BLaER1 treated with 17β-estradiol and CSF1 and Interleukin-3, amounts not matched to agents 10 nM and 100 nM (cell line): ENCODE measurements around the gene MRAS.

Source experiments
- H3K27ac ChIP-seq, 11 experiments: shearing (Covaris generic); formaldehyde crosslinking; 2 replicates each; pipeline ENCODE4 v1.8.1; 2022
- H3K27me3 ChIP-seq, 11 experiments: shearing (Covaris generic); formaldehyde crosslinking; 2 replicates each; pipeline ENCODE4 v1.8.1; 2022
- H3K36me3 ChIP-seq, 11 experiments: shearing (Covaris generic); formaldehyde crosslinking; 2 replicates each; pipeline ENCODE4 v1.8.1; 2022
- H3K4me1 ChIP-seq, 10 experiments: shearing (Covaris generic); formaldehyde crosslinking; 2 replicates each; pipeline ENCODE4 v1.8.1; 2022
- H3K4me2 ChIP-seq, 11 experiments: shearing (Covaris generic); formaldehyde crosslinking; 2 replicates each; pipeline ENCODE4 v1.8.1; 2022
- H3K4me3 ChIP-seq, 10 experiments: shearing (Covaris generic); formaldehyde crosslinking; 2 replicates each; pipeline ENCODE4 v1.8.1; 2022
- H3K9ac ChIP-seq, 11 experiments: shearing (Covaris generic); formaldehyde crosslinking; 2 replicates each; pipeline ENCODE4 v1.8.1; 2022
- H3K9me3 ChIP-seq, 11 experiments: shearing (Covaris generic); formaldehyde crosslinking; replicated peaks in 1 of 11; 2 replicates each; pipeline ENCODE4 v1.8.1; 2022
- H4K20me1 ChIP-seq, 11 experiments: shearing (Covaris generic); formaldehyde crosslinking; 2 replicates each; pipeline ENCODE4 v1.8.1; 2022
- Cebpa-rat ChIP-seq, 11 experiments: shearing (Covaris generic); IDR thresholded peaks; 2 replicates each; pipeline ENCODE4 v1.8.1; 2022

The MRAS gene

GRCh38 chr3:138367326-138367850 lies 19.0 kb downstream of the MRAS start:
- Histone ChIP-seq H3K4me3 (no peak overlapping the region), H3K4me2 (peak overlapping the region in 6 of 11 experiments; percentile 21 to 94 (median 64); a peak in 10 of 22 replicates), H3K36me3 (0 out of 22 replicates have a peak, but pooled peaks cover 0 to 5% (median 0%) of the 10 kb centered on the region in 11 experiments), H3K27me3 (no peaks in the 10 kb centered on the region), H3K4me1 (peaks cover 19 to 72% (median 26%) of the 10 kb centered on the region in 10 experiments; a peak in 19 of 20 replicates), H3K9ac (peak overlapping the region in 3 of 11 experiments; percentile 53 to 69 (median 63); a peak in 5 of 22 replicates), H4K20me1 (no peaks in the 10 kb centered on the region), H3K9me3 (peaks cover 0 to 6% (median 0%) of the 10 kb centered on the region in 11 experiments; a peak in 1 of 22 replicates), H3K27ac (peak overlapping the region in 4 of 11 experiments; percentile 59 to 91 (median 86); a peak in 8 of 22 replicates)
- no peak for TF ChIP-seq Cebpa-rat (IDR thresholded peaks at IDR 0.05)

GRCh38 chr3:138367911-138368310 lies 19.5 kb downstream of the MRAS start:
- peak overlapping the region in 6 of 11 experiments; percentile 21 to 94 (median 64); a peak in 10 of 22 replicates for H3K4me2 ChIP-seq
- peaks cover 0 to 6% (median 0%) of the 10 kb centered on the region in 11 experiments; a peak in 1 of 22 replicates for H3K9me3 ChIP-seq
- 0 out of 22 replicates have a peak, but pooled peaks cover 0 to 5% (median 0%) of the 10 kb centered on the region in 11 experiments for H3K36me3 ChIP-seq
- no peaks in the 10 kb centered on the region for H3K27me3 ChIP-seq
- peak overlapping the region in 2 of 11 experiments; percentile 63 to 69; a peak in 4 of 22 replicates for H3K9ac ChIP-seq
- H3K27ac ChIP-seq: peak overlapping the region in 4 of 11 experiments; percentile 59 to 91 (median 86); a peak in 8 of 22 replicates
- no peak overlapping the region for H3K4me3 ChIP-seq
- TF ChIP-seq Cebpa-rat (IDR thresholded peaks at IDR 0.05): no peak
- peaks cover 18 to 75% (median 23%) of the 10 kb centered on the region in 10 experiments; a peak in 19 of 20 replicates for H3K4me1 ChIP-seq
- no peaks in the 10 kb centered on the region for H4K20me1 ChIP-seq

- peak overlapping the region in 4 of 11 experiments; percentile 19 to 91 (median 82); a peak in 8 of 22 replicates for H3K27ac ChIP-seq
- H4K20me1 ChIP-seq: no peaks in the 10 kb centered on the region
- H3K9me3 ChIP-seq: peaks cover 0 to 11% (median 0%) of the 10 kb centered on the region in 11 experiments; a peak in 1 of 22 replicates
- H3K4me1 ChIP-seq: peaks cover 18 to 88% (median 23%) of the 10 kb centered on the region in 10 experiments; a peak in 19 of 20 replicates
- no peak for TF ChIP-seq Cebpa-rat (IDR thresholded peaks at IDR 0.05)
- H3K9ac ChIP-seq: peak overlapping the region in 2 of 11 experiments; percentile 67 to 69; a peak in 4 of 22 replicates
- 0 out of 22 replicates have a peak, but pooled peaks cover 0 to under 1% (median 0%) of the 10 kb centered on the region in 11 experiments for H3K36me3 ChIP-seq
- peak overlapping the region; percentile 26 to 94 (median 44); a peak in 20 of 22 replicates for H3K4me2 ChIP-seq
- no peaks in the 10 kb centered on the region for H3K27me3 ChIP-seq
- H3K4me3 ChIP-seq: no peak overlapping the region
These were observed 20.9 kb downstream of the MRAS start for GRCh38 chr3:138369151-138369900.

GRCh38 chr3:138370321-138370720 lies 21.9 kb downstream of the MRAS start:
- peak overlapping the region in 4 of 11 experiments; percentile 50 to 91 (median 82); a peak in 9 of 22 replicates for H3K27ac ChIP-seq
- TF ChIP-seq Cebpa-rat (IDR thresholded peaks at IDR 0.05): no peak
- peaks cover 0 to 8% (median 0%) of the 10 kb centered on the region in 11 experiments; a peak in 2 of 22 replicates for H3K36me3 ChIP-seq
- no peaks in the 10 kb centered on the region for H4K20me1 ChIP-seq
- H3K4me1 ChIP-seq: peaks cover 18 to 98% (median 23%) of the 10 kb centered on the region in 10 experiments; a peak in 19 of 20 replicates
- H3K4me2 ChIP-seq: peak overlapping the region in 3 of 11 experiments; percentile 71 to 94 (median 85); a peak in 6 of 22 replicates
- no peaks in the 10 kb centered on the region for H3K27me3 ChIP-seq
- peaks cover 0 to 18% (median 0%) of the 10 kb centered on the region in 11 experiments; a peak in 4 of 22 replicates for H3K9me3 ChIP-seq
- no peak overlapping the region for H3K4me3 ChIP-seq
- peak overlapping the region in 3 of 11 experiments; percentile 35 to 69 (median 51); a peak in 3 of 22 replicates for H3K9ac ChIP-seq

- peak overlapping the region; percentile 25 to 94 (median 54); a peak in 20 of 22 replicates for H3K4me2 ChIP-seq
- H3K36me3 ChIP-seq: peaks cover 0 to 12% (median 0%) of the 10 kb centered on the region in 11 experiments; a peak in 2 of 22 replicates
- peak in 7 of 11 experiments; percentile 30 to 84 (median 74); a peak in 9 of 22 replicates for TF ChIP-seq Cebpa-rat (IDR thresholded peaks at IDR 0.05)
These were observed 22.9 kb downstream of the MRAS start for GRCh38 chr3:138371070-138371965.

GRCh38 chr3:138373087-138373735 lies 24.8 kb downstream of the MRAS start:
- Histone ChIP-seq H3K4me2 (peak overlapping the region in 2 of 11 experiments; percentile 85 to 94; a peak in 4 of 22 replicates), H3K9ac (no peak overlapping the region)

More at GRCh38 chr3:138371070-138371965, 22.9 kb downstream of the MRAS start:
- Histone ChIP-seq H4K20me1 (no peaks in the 10 kb centered on the region), H3K4me1 (peaks cover 18 to 97% (median 23%) of the 10 kb centered on the region in 10 experiments; a peak in 19 of 20 replicates), H3K9ac (peak overlapping the region in 4 of 11 experiments; percentile 21 to 76 (median 70); a peak in 8 of 22 replicates), H3K9me3 (peaks cover 0 to 18% (median 0%) of the 10 kb centered on the region in 11 experiments; a peak in 4 of 22 replicates), H3K27ac (peak overlapping the region in 9 of 11 experiments; percentile 10 to 91 (median 52); a peak in 13 of 22 replicates), H3K27me3 (no peaks in the 10 kb centered on the region), H3K4me3 (0 out of 20 replicates have a peak overlapping the region, but pooled peaks of 1 of the 10 experiments have one; percentile 1)

GRCh38 chr3:138373736-138374094 lies 25.3 kb downstream of the MRAS start:
- Histone ChIP-seq H3K27ac (no peak overlapping the region), H3K4me1 (peaks cover 14 to 87% (median 19%) of the 10 kb centered on the region in 10 experiments; a peak in 19 of 20 replicates), H3K9ac (no peak overlapping the region), H3K4me2 (peak overlapping the region in 2 of 11 experiments; percentile 85 to 94; a peak in 2 of 22 replicates), H3K4me3 (no peak overlapping the region), H3K27me3 (no peaks in the 10 kb centered on the region), H3K9me3 (peaks cover 0 to 18% (median 0%) of the 10 kb centered on the region in 11 experiments; a peak in 4 of 22 replicates), H3K36me3 (peaks cover 0 to 12% (median 0%) of the 10 kb centered on the region in 11 experiments; a peak in 2 of 22 replicates), H4K20me1 (no peaks in the 10 kb centered on the region)
- TF ChIP-seq Cebpa-rat (IDR thresholded peaks at IDR 0.05): no peak

More at GRCh38 chr3:138373087-138373735, 24.8 kb downstream of the MRAS start:
- TF ChIP-seq Cebpa-rat (IDR thresholded peaks at IDR 0.05): no peak
- H3K36me3 ChIP-seq: peaks cover 0 to 12% (median 0%) of the 10 kb centered on the region in 11 experiments; a peak in 2 of 22 replicates
- peaks cover 14 to 87% (median 19%) of the 10 kb centered on the region in 10 experiments; a peak in 19 of 20 replicates for H3K4me1 ChIP-seq
- peak overlapping the region in 1 of 11 experiments; percentile 91; a peak in 1 of 22 replicates for H3K27ac ChIP-seq
- H3K27me3 ChIP-seq: no peaks in the 10 kb centered on the region
- no peak overlapping the region for H3K4me3 ChIP-seq
- H3K9me3 ChIP-seq: peaks cover 0 to 18% (median 0%) of the 10 kb centered on the region in 11 experiments; a peak in 4 of 22 replicates
- H4K20me1 ChIP-seq: no peaks in the 10 kb centered on the region
